ENCODE data around the gene TOE1. TPM values are rescaled to one million over a fixed set of nuclear protein-coding genes. Genes with fewer than 3 reads are reported as not detected.

The TOE1 gene
- total and polyA plus RNA-seq, 2 of the 8 experiments (the other 6 are each of a cell fraction or from before 2014, with no cell fraction given): 15.2 to 25.8 TPM

- TF ChIP-seq CTCF (IDR thresholded peaks at IDR 0.05; ENCODE audit: control extremely low read depth in 1 of 3, insufficient read depth in 1 of 3, low read depth in 1 of 3, low read length in 3 of 3) (no peak), JUN (IDR thresholded peaks at IDR 0.05; ENCODE audit: low read depth, low read length) (no peak), MAFK (IDR thresholded peaks at IDR 0.05; ENCODE audit: low read depth, low read length) (no peak), EGR1 (IDR thresholded peaks at IDR 0.05; ENCODE audit: borderline replicate concordance, low read depth, low read length) (no peak), JUND (IDR thresholded peaks at IDR 0.05; ENCODE audit: low read length) (0 out of 2 replicates have a peak, but pooled peaks have one; percentile 4), CTBP2 (IDR thresholded peaks at IDR 0.05; ENCODE audit: borderline replicate concordance, insufficient read depth, insufficient read length, low read length) (no peak), CBX5 (IDR thresholded peaks at IDR 0.05; ENCODE audit: low read depth, low read length) (no peak), BRCA1 (IDR thresholded peaks at IDR 0.05; ENCODE audit: low read depth, low read length) (no peak), HDAC6 (IDR thresholded peaks at IDR 0.05; ENCODE audit: low read depth, low read length) (no peak), BCL11A (IDR thresholded peaks at IDR 0.05; ENCODE audit: low read depth in 2 of 2, low read length in 2 of 2) (no peak), MAX (IDR thresholded peaks at IDR 0.05) (peak; percentile 88), RXRA (IDR thresholded peaks at IDR 0.05; ENCODE audit: insufficient read depth, low read depth, low read length) (no peak), KDM4A (IDR thresholded peaks at IDR 0.05; ENCODE audit: low read depth, low read length, severe bottlenecking) (peak; percentile 70), SP2 (IDR thresholded peaks at IDR 0.05; ENCODE audit: low read length) (no peak), HDAC2 (IDR thresholded peaks at IDR 0.05; ENCODE audit: borderline replicate concordance in 1 of 2, low read depth in 2 of 2, low read length in 2 of 2) (peak in 1 of 2 experiments; percentile 7; a peak in 1 of 4 replicates), SIX5 (IDR thresholded peaks at IDR 0.05; ENCODE audit: low read depth, low read length) (peak; percentile 84), EZH2 (IDR thresholded peaks at IDR 0.05; ENCODE audit: low read depth, low read length, severe bottlenecking) (no peak), POU5F1 (IDR thresholded peaks at IDR 0.05; ENCODE audit: low read depth, low read length) (no peak), KDM1A (IDR thresholded peaks at IDR 0.05; ENCODE audit: borderline replicate concordance, low read length) (no peak), SP4 (IDR thresholded peaks at IDR 0.05; ENCODE audit: low read length) (peak; percentile 89; the same call in 1 of the 2 replicates), RFX5 (IDR thresholded peaks at IDR 0.05; ENCODE audit: borderline replicate concordance, low read depth, low read length) (no peak), YY1 (IDR thresholded peaks at IDR 0.05; ENCODE audit: low read depth, low read length) (peak; percentile 95)
These were observed at the start of gene TOE1, which contains the start of gene MUTYH (continued) for GRCh38 chr1:45339789-45340558.
